RWPE1 (cell line): ENCODE results near the gene RBM15.
A peak's percentile ranks its signal among the peaks of the same experiment; 100 is the strongest.

Experiments used
- CTCF ChIA-PET: fragments of 350-600 bp; sonication (Branson Sonifier 250); formaldehyde crosslinking; extraction: SDS; loops from one replicate; lab custom pipeline; 2021; lab: Yijun Ruan, JAX
- POLR2A ChIA-PET: fragments of 400-600 bp; formaldehyde crosslinking; extraction: SDS; loops from one replicate; lab custom pipeline; 2020; ENCODE audit warnings: antibody characterized with exemption; ENCODE audit not compliant: low non-redundant PET; lab: Yijun Ruan, JAX
- DNase-seq: peaks from one replicate; pipeline ENCODE4 v3.0.0; 2012; ENCODE audit warnings: low spot score
- H3K27ac ChIP-seq: fragments of 450-650 bp; 2 replicates; pipeline ENCODE4 v1.5.1; 2017
- CTCF ChIP-seq: fragments of 450-650 bp; conservative IDR thresholded peaks from 2 replicates; pipeline ENCODE4 v1.5.1; 2017; ENCODE audit warnings: low read depth, mild to moderate bottlenecking

The RBM15 gene

DNA sequence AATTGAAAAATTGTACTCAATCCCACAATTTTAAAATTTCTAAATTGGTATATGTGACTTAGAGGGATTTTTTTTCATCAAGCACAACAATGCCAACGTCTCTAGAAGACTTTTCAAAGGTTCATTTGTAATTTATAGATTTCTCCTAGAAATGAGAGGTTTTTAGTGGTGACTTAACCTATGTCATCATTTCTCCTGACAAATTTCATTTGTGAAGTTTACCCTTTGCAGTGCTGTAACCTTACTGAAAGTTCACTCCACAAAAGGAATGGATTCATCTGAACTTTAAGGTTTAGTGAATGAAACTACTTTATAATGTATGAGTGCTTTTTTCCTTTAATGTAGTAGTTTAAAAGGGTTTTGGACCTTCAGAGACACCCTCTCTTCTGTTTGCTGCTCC is 16.1 kb downstream of the RBM15 start:
- POLR2A ChIA-PET = no interaction called here
- H3K27ac ChIP-seq = no peak overlapping the region

DNA sequence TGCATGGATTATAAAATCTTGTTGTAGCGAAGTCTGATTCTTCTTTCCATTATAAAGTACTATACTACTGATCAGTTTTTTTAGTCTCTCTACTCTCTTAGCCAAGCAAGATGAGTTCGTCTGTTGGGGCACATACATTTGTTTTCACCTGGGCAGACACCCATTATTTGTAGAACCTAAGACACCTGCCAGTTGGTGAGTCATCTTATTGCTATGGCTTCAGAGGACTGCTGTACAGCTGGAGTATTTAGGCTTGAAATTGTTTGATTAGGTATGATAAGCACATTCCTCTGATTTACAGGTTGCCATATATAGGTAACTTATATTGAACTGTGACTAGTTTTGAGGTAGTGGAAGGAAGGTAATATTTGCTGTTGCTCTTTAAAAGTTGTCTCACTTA is 17.2 kb downstream of the RBM15 start:
- CTCF ChIA-PET = interaction anchor here (0.7 to 1.3 kb wide), 2 partner anchors 56 to 159 kb away, joined by 3 to 6 read pairs; no protein-coding TSS in a partner anchor
- no peak for TF ChIP-seq CTCF
- POLR2A ChIA-PET = no interaction called here
- DNase-seq = peak; percentile 70
- H3K27ac ChIP-seq = no peak overlapping the region

More for the DNA sequence above, 16.1 kb downstream of the RBM15 start:
- DNase-seq = no peak
- CTCF ChIA-PET = no interaction called here
- TF ChIP-seq CTCF = no peak

- TF ChIP-seq CTCF = no peak
- DNase-seq = no peak
- ChIA-PET POLR2A (no interaction called here), CTCF (no interaction called here)
- H3K27ac ChIP-seq = no peak overlapping the region
These were observed 21.3 kb downstream of the RBM15 start for GRCh38 chr1:110360431-110360830.

DNA sequence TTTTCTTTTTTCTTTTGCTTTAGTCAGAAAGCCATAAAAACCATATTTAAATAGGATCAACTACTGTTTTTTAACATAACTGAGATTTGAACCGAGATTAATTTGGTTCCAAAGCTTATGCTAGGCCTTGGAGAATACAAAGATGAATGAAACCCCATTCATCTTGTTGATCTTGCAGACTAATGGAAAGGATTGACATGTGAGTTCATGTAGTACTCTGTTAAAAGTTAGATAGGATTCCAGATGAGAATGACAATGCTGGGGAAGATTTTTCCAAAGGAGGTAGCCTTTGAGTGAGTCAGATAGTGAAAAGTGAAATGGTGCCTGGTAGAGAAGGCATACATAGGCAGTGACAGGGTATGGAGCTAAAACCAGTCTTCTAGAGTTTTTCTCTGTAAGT is 22.7 kb downstream of the RBM15 start:
- POLR2A ChIA-PET = no interaction called here
- H3K27ac ChIP-seq = no peak overlapping the region
- DNase-seq = no peak
- CTCF ChIA-PET = interaction anchor here (0.7 kb wide), 1 partner anchor 24 kb away, joined by 5 read pairs; no protein-coding TSS in a partner anchor
- TF ChIP-seq CTCF = no peak

- ChIA-PET CTCF (no interaction called here), POLR2A (no interaction called here)
- no peak overlapping the region for H3K27ac ChIP-seq
- TF ChIP-seq CTCF = no peak
- no peak for DNase-seq
These were observed 25.0 kb downstream of the RBM15 start for GRCh38 chr1:110364221-110364620.

DNA sequence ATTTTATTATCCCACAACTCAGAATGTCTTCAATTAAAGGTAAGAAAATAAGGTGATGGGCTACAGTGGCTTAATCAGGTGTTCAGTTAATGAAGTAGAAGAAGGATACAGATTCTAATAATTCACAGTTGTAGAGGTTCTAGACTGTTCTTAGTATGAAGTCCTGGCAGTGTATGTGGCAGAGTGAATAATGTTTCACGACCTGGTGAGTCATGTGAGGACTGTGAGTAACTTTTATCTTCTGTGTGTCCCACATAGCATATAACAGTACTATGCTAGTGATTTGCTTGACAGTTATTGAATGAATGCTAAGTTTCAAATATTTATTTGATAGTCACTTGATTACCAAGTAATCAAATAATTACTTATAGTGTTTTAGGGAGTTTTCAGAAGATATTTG is 31.6 kb downstream of the RBM15 start:
- POLR2A ChIA-PET = no interaction called here
- no peak overlapping the region for H3K27ac ChIP-seq
- CTCF ChIA-PET = interaction anchor here (0.7 kb wide), 1 partner anchor 40 kb away, joined by 8 read pairs; no protein-coding TSS in a partner anchor
- DNase-seq = peak; percentile 36
- no peak for TF ChIP-seq CTCF
